Kidney (tissue), 14 donors: ENCODE data around the gene MLLT11. TPM values are rescaled to one million over a fixed set of nuclear protein-coding genes. Genes with fewer than 3 reads are reported as not detected.

Experiments used
- DNase-seq, 5 donors: peaks; one replicate each; pipeline ENCODE4 v3.0.0-alpha.2; 2013 to 2020
- FAIRE-seq: peaks from 2 replicates; lab custom pipeline; 2012; peaks lifted over from hg19 to GRCh38; lab: Jason Lieb, UNC
- H3K27ac ChIP-seq, 2 donors: one replicate each; pipeline ENCODE4 v1.7.0; 2013; ENCODE audit warnings: low read depth in 2 of 2, low read length in 2 of 2, inconsistent platforms in 1 of 2
- H3K27me3 ChIP-seq: one replicate; pipeline ENCODE4 v1.7.1; 2013; ENCODE audit warnings: low read length, inconsistent platforms; ENCODE audit not compliant: control insufficient read depth, insufficient read depth
- H3K36me3 ChIP-seq, 3 donors: one replicate each; pipeline versions ENCODE4 v1.7.0 to v1.7.1; 2013; ENCODE audit warnings: low read length in 3 of 3, control low read depth in 1 of 3, inconsistent platforms in 1 of 3; ENCODE audit not compliant: insufficient read depth in 3 of 3, control insufficient read depth in 2 of 3
- H3K4me1 ChIP-seq, 3 donors: one replicate each; pipeline versions ENCODE4 v1.7.0 to v1.7.1; 2013; ENCODE audit warnings: low read length in 3 of 3, inconsistent platforms in 1 of 3, low read depth in 1 of 3; ENCODE audit not compliant: control insufficient read depth in 2 of 3, insufficient read depth in 2 of 3
- H3K4me3 ChIP-seq, 3 donors: one replicate each; pipeline versions ENCODE4 v1.7.0 to v1.8.1; 2013; ENCODE audit warnings: low read length in 3 of 3, control low read depth in 1 of 3, inconsistent platforms in 1 of 3
- H3K9ac ChIP-seq, 3 donors: one replicate each; pipeline versions ENCODE4 v1.7.0 to v1.7.1; 2013; ENCODE audit warnings: low read length in 3 of 3, control low read depth in 1 of 3, inconsistent platforms in 1 of 3
- H3K9me3 ChIP-seq, 3 donors: one replicate each; pipeline versions ENCODE4 v1.7.0 to v1.7.1; 2013; ENCODE audit warnings: low read length in 3 of 3, control low read depth in 1 of 3, inconsistent platforms in 1 of 3; ENCODE audit not compliant: control insufficient read depth in 2 of 3, insufficient read depth in 1 of 3
- intact Hi-C: fragments of 100-400 bp; cut with DNase I; formaldehyde crosslinking; loops from one replicate; pipeline ENCODE4 v1.11.1; 2022
- polyA plus RNA-seq: library from polyadenylated mRNA; stranded (reverse); fragments of 350-450 nt; fragmentation: Illumina TruSeq; extraction: RNeasy Lipid Tissue Mini Kit (QIAGEN cat#74804); gene quantifications from one replicate; pipeline ENCODE4 v1.2.3, GENCODE V29; 2014; ENCODE audit warnings: low read depth, low replicate concordance; ENCODE audit not compliant: insufficient read depth
- total RNA-seq: library from RNA; stranded (reverse); fragmentation: NEBNext Ultra II Directional; extraction: Animal tissue kit (Norgen Biotek cat#: 25700); gene quantifications from one replicate; pipeline ENCODE4 v1.2.1, GENCODE V29; 2021
- TF ChIP-seq, protein P1 (sequence below): IDR thresholded peaks from 3 replicates; pipeline ENCODE4 v1.5.1; 2012; ENCODE audit warnings: mild to moderate bottlenecking, moderate library complexity, borderline replicate concordance; ENCODE audit not compliant: insufficient read depth; ENCODE audit errors: extremely low read depth
- donor health status: control.
- donor health status: control.
- donor health status: control.
- donor health status: control.
- donor health status: control.
- donor health status: DM: yes; HTN: yes; CAD: no.
- donor health status: Normal renal cell carcinoma (clear cell type).

MLLT11 gene
- total and polyA plus RNA-seq, 2 donors from 2014 or later = 1.4 to 2.3 TPM

DNA sequence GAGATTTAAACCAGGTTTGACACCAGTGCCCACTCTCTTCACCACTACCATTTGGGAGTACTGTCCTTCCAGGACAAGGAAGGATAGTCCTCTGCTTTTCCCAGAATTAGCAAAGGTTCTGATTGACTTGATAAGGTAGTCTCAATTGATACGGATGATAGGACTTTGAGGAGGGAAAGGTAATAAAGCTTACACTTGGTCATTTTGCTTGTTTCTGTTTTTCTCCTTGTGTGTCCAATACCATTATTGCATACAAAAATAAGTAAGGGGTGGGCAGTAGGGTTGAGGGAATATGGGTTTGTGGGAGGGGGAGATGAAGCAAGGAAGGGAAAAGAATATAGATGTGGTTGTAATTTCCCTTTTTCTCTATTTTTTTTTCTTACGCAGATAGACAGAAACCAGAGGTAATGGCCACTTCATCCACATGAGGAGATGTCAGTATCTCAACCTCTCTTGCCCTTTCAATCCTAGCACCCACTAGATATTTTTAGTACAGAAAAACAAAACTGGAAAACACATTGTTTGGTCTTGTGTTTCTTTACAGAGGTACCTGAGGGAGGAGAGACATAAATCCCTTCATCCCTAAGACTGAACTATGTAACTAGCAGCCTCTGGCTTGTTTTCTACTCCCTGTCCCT lies 10.0 kb upstream of the MLLT11 start:
- FAIRE-seq (no peak), DNase-seq (no peak)
- H3K4me1 ChIP-seq = peaks cover 3 to 5% (median 3%) of the 10 kb centered on the region in 3 donors
- H3K9ac ChIP-seq = no peak overlapping the region
- intact Hi-C loops = no loop called here
- peaks cover 1 to 32% (median 19%) of the 10 kb centered on the region in 3 donors for H3K36me3 ChIP-seq
- TF ChIP-seq, protein P1, sequence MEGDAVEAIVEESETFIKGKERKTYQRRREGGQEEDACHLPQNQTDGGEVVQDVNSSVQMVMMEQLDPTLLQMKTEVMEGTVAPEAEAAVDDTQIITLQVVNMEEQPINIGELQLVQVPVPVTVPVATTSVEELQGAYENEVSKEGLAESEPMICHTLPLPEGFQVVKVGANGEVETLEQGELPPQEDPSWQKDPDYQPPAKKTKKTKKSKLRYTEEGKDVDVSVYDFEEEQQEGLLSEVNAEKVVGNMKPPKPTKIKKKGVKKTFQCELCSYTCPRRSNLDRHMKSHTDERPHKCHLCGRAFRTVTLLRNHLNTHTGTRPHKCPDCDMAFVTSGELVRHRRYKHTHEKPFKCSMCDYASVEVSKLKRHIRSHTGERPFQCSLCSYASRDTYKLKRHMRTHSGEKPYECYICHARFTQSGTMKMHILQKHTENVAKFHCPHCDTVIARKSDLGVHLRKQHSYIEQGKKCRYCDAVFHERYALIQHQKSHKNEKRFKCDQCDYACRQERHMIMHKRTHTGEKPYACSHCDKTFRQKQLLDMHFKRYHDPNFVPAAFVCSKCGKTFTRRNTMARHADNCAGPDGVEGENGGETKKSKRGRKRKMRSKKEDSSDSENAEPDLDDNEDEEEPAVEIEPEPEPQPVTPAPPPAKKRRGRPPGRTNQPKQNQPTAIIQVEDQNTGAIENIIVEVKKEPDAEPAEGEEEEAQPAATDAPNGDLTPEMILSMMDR = no peak
- H3K27ac ChIP-seq = no peak overlapping the region
- H3K4me3 ChIP-seq = no peak overlapping the region
- no peaks in the 10 kb centered on the region for H3K9me3 ChIP-seq
- no peaks in the 10 kb centered on the region for H3K27me3 ChIP-seq

DNA sequence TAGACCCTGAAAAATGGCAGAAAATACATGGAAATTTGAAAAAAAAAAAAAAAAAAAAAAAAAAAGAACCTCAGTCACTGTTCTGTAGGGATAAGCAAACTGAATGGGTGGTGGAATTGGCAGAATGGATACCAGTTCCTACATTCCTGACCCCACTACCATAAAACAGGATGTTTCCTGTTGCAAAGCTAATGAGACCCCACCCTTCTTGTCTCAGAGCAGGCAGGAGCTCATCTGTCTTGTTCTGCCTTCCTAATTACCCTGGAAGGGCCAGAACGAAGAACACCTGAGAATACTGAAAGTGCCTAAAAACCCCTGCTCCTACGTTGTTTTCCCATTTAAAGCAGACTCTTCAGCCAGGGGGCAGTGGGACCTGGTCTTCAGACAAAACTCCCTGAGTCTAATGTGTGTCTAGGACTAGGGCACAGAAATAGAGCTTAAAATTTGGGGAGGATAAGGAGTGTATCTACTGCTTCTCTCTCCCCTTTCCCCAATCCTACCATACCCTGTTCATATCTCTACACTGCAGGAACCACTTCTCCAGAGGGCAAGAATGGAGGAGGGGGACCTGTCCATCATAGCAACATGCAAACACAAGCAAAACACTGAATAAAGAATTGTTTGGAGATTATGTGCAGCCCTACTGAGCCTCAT lies 8.7 kb upstream of the MLLT11 start:
- no peak for FAIRE-seq
- H3K36me3 ChIP-seq = peaks cover 5 to 43% (median 26%) of the 10 kb centered on the region in 3 donors

DNA sequence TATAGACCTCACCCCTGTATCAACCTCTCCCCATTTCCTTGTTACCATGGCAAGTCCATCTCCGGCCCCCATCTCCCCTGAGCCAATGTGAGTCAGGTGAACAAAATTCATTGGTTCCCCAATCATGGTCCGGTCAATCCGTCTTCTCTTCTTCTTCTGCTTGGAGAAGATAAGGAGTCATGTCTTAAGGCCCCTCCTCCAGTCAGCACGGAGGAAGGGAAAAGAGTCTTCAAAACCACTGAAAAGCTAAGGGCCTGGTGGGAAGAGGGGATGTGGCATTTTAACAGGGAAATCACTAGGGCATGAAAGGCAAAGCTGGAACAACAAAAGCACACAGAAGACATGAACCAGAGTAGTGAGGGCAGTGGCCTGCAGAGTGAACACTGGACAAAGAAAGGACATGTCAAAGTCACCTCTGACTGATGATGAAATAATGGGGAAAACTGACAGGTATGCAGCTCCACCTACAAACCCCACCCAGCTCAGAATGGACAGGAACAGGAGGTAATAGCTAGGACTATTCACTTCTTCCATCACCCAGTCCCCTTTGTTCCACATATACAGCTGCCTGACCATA lies 5.1 kb upstream of the MLLT11 start:
- no peak for DNase-seq
- Histone ChIP-seq H3K27me3 (no peaks in the 10 kb centered on the region), H3K4me1 (peaks cover 4 to 21% (median 18%) of the 10 kb centered on the region in 3 donors), H3K4me3 (peak overlapping the region in 1 of 3 donors; percentile 21), H3K36me3 (peaks cover 7 to 48% (median 26%) of the 10 kb centered on the region in 3 donors), H3K27ac (no peak overlapping the region), H3K9me3 (no peaks in the 10 kb centered on the region), H3K9ac (peak overlapping the region in 1 of 3 donors; percentile 13)
- FAIRE-seq = no peak
- TF ChIP-seq, protein P1 = no peak
- intact Hi-C loops = no loop called here

More for the DNA sequence above, 8.7 kb upstream of the MLLT11 start:
- Histone ChIP-seq H3K27me3 (no peaks in the 10 kb centered on the region), H3K9me3 (no peaks in the 10 kb centered on the region), H3K4me1 (peaks cover 3 to 14% (median 12%) of the 10 kb centered on the region in 3 donors), H3K9ac (no peak overlapping the region), H3K27ac (no peak overlapping the region), H3K4me3 (no peak overlapping the region)
- intact Hi-C loops = no loop called here
- no peak for DNase-seq
- TF ChIP-seq, protein P1 = no peak
